Stimulated activated CD8-positive, alpha-beta memory T cell treated with anti-CD3 and anti-CD28 coated beads, Interleukin-7, amount 100 ng/mL, for 1 hour (primary cell): ENCODE data around the gene PDGFD.

Source experiments
- DNase-seq, 2 donors: peaks; one replicate each; pipeline ENCODE4 v3.0.0-alpha.2; 2020; ENCODE audit warnings: low read depth in 2 of 2

The PDGFD gene

DNA sequence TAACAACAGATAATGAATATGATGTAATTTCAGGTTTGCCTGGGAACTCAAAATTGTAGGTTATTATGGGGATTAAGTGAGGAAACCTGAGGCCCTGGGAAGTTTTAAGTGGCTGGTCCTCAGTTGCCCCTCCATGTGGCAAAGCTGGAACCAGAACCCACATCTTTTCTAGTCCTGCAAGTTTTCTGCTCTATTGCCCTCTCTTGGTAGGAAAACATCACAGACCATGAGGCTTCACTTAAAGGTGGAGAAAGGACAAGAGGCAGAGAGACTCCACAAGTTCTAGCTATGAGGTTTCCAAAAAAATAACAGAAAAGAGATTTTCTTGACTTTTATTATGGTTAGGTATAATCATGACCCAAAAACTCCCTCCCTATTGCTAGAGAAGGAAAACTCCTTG lies 243.0 kb downstream of the PDGFD start:
- DNase-seq: no peak

DNA sequence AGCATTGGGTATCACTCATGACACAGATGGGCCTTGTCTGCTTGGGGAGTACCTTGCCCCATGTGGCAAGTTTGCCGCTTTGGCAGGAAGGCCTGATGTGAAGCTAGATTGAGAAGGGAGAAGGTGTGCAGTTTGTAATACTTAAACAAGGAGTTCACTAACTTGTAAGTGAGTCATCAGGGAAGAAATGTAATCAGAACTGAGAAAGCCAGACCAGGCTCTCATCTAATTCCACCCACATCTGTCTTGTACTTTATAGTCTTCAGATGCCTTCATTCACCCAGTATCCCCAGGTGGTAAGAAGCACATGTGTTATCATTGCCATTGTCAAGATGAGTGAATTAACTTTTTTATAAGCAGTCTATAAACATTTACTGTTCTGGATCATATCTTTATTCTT lies 243.5 kb downstream of the PDGFD start:
- no peak for DNase-seq

DNA sequence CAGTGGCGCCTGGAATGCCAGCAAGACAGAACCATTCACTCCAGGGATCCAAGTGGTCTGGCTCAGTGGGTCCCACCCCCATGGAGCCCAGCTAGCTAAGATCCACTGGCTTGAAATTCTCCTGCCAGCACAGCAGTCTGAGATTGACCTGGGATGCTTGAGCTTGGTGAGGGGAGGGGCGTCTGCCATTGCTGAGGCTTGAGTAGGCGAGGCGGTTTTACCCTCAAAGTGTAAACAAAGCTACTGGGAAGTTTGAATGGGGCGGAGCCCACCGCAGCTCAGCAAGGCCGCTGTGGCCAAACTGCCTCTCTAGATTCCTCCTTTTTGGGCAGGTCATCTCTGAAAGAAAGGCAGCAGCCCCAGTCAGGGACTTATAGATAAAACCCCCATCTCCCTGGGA lies 253.2 kb downstream of the PDGFD start:
- no peak for DNase-seq

DNA sequence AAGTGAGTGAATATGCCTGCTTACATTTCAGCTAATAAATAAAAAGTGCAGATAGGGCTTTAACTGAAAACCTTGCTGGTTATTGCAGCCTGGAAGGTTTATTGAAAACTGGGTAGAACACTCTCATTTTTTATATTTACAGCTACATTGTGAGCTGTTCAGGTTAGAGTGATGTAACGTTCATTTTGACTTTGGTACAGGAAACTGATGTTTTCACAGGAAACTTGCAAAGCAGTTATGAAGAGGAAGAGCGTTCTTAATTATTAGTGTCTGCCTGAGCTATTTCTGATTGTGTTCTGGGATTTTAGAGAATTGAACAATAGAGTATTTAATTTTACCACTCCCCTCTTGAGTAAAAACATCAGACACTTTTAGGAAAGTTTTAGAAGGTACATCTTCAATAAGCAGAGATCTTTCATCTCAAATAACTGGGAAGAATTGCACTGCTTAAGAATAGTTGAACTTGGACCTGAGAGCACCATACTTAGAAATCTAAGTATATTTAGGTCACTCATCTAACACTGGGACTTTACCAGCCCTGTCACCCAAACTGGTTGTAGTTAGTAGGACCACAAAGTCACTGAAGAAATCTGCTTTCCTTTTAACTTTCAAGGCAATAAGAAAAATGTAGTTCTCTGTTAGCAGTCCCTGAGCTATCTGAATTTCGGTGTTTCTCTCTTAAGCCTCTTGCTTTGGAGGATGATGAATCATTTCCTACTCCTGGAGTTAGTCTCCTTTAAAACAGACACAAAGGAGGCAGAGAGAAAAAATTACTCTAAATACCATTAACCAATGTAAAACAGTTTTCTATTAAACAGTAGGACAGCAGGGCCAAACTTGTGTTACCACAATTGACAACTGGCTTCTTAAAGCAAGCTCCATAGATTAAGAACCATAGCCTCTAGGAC lies 256.1 kb downstream of the PDGFD start:
- no peak for DNase-seq

DNA sequence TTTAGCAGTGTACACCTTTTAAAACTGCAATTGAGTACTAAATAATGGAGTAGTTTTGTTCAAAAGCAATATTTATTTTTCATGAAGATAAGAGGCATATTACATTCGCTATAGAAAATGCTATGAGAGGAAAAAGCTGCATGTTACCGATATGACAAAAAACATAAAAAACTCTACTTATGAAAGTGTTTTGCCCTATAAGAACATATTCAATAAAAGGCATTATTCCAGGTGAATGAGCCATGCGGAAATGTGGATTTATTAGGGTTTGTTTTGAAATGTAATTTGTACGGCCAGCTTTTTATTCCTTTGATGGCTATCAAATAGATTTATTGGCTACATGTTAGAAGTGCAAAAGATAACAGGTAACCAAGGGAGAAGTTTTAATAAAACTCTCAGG lies 256.8 kb downstream of the PDGFD start:
- no peak for DNase-seq

DNA sequence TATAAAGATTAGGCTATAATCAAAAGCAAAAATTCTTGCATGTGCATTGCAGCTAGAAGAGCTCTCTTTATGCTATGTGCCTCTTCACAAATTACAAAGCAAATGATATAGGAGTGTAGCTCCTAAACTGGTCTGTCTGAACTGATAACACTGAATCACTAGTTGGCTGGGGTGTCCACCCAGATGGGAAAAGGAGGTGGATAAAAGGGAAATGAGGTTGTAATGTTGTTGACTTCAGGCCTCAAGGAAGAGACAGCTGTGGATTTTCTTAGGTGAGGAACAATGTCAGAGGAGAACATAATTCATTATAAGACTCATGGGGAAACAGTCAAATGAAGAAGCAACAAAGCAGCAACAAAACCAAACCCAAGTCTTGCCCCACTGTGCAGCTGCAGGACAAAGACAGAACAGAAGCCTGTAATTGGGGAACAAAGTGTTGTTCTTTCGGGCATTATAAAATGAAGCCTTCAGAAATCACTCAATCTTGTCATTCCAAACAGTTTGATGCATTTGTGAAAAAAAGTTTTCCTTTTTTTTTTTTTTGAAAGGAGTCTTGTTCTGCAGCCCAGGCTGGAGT lies 257.6 kb downstream of the PDGFD start:
- no peak for DNase-seq

DNA sequence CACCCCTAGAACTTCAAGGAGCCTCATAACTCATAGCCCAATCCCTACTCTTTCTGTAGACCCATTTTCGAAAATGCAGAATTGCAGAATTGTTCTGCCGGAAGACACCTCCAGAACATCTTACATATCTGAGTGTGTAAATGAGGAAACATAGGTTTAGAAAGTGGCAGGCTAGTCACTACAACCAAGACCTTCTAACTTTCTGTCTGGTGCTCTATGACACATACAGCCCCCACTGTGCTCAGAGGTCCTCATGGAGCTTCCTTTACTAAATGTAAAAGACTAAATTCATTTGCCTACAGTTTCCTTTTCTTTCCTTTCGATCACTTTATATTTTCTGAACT lies 259.7 kb downstream of the PDGFD start:
- DNase-seq: no peak

DNA sequence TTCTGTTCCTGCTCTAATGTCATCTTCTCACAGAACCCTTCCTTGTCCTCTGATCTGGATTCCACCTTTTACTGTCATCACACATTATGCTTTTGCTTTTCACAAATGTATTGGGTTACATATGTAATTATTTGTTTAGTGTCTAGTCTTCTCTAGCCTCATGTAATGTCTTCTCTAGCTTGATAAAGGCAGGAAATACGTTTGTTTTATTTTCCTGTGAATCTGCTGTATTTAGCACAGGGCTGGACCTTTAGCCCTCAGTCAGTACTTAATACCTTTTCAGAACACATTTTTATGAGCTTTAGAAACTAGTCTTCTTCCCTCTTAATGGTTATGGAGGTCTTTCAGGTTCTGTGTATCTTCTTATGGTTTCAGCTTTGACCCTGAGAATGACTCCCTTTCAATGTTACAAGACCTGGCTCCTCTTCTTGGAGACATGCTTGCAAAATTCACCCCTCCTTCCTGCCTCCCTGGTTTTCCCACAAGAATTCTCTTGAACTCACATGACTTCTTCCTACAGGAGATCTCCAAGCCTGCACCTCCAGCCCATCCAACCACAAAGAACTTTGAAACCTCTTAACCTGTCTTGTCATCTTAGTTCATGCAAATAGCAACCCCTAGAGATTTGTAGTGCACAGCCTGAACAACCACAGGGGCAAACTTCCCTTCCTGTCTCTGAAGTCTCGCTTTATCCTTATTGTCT lies 260.2 kb downstream of the PDGFD start:
- DNase-seq: no peak

DNA sequence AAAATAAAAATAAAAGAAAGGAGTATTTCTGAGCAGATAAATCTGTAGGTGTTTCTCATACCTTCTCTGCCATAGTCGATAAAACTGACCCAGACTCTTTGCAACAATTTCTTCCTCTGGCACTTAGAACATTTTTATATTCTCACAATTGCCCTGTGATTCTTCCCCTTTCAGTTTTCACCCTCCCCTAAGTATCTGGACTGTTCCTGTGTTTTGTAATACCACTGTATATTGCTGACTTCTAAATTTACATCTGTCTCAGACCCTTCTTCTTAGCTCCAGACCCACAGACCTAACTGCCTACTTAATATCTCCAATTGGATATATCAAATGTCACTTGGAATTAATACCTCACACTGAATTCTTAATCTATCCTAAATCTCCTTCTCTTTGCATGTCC lies 261.0 kb downstream of the PDGFD start:
- no peak for DNase-seq

DNA sequence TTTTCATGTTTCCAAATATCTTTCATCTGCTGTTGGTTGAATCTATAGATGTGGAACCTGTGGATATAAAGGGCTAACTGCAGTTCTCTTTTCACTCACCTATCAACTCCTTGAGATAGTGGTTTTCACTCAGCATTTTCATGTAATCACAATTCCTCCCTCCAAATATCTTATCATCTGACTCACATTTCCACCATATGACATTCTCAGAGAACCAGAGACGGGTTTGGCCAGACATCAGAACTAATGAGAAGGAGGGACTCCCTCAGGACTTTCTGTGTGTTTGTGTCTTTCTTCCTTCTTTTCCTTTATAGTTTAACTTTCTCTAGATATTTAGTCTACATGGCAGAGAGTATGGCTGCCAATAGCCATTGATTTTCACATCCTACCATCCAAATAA lies 262.3 kb downstream of the PDGFD start:
- no peak for DNase-seq

DNA sequence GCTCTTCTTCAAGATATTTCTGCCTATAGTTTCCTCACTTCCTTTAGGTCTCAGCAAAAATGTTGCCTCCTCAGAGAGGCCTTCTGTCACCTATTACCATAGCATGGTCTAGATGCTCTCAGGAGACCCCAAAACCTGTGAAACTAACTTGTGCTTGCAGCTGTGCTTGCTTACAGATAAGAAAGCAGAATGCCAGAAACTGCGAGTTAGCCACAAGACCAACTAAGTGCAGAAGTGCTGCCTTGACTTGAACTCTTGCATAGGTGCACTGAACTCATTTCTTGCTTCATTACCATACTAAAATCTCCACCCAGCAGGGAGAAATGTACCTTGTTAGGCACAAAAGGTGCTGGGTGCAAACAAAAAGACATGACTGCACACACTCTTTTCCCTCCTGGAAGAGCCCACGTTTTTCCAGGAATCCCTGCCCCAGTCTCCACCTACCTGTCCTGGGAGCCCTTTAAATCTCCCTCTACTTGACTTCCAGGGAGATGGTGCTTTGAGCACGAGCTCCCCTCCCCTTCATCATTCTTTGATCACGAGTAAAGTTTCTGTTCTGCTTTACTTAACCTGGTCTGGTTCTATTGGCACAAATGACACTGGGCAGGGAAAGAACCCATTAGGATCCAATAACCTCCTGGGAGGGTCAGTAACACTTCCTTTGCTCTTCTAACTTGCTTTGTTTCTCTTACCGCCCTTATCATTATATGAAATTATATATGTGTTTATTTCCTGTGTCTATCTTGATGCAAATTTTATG lies 265.2 kb downstream of the PDGFD start:
- no peak for DNase-seq

DNA sequence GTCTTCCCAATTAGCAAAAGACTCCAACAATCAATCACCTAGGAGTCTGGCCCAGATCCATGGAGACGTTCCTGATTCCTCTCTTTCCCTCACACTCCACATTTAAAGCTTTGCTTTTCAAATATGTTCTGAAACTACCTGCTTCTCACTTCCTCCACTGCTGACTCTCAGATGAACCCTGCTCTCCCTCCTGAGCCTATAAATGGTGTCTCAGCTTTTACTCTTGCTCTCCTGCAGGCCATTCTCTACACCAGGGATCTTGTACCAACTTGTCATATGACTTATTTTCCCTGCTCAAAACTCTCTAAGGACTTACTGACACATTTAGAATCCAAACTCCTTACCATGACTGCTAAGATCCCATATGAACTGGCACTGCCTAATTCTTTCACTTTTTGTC lies 265.9 kb downstream of the PDGFD start:
- DNase-seq: no peak

DNA sequence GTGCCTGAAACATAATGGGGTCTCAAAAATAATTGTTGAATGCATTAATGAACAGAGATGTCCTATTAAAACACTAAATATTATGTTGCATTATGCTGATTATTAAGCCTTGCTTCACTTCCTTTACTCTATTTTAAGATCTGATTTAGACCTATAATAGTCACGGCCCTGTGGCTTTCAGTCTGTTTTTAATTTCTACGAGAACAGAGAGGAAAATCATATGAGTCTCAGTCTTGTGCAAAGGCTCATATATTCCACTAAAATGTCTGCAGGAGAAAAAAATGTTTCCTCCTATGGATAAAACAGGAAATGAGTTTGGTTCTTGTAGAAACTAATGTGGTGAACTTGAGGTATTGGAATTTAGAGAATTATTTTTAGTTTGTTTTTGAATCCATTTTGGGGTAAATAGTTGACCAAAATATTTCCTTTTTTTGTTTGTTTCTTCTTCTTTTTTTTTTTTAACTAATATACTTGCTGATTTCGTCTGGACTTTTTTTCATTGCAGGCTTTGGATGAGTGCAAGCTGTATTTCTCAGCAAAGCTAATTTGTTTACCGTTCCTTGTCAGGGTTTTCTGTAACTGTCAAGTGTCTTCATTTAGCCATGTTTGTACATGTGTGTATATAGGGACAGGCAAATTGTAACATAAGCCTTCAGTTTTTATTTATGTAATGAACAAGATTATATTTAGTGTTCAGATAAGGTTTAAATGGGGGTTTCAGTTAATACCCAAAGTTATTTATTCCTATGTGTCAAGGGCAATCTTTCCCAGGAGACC lies 266.6 kb downstream of the PDGFD start:
- DNase-seq: no peak

DNA sequence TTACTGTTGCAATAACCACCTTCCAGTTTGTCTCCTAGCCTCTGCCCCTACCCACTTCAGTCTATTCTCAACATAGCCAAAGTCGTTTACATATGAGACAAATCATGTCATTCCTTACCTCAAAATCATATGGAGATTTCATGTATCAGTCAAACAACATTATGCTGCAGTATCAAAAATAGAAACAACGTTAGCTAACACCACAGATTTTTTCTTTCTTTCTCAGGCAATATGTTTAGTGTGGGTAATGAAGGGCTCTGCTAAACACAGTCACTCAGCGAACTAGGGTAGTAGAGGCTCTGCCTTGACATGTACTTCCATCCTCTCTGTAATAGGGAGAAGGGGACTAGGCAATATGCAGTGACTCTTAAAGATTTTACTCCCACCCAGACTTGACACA lies 268.8 kb downstream of the PDGFD start:
- no peak for DNase-seq

DNA sequence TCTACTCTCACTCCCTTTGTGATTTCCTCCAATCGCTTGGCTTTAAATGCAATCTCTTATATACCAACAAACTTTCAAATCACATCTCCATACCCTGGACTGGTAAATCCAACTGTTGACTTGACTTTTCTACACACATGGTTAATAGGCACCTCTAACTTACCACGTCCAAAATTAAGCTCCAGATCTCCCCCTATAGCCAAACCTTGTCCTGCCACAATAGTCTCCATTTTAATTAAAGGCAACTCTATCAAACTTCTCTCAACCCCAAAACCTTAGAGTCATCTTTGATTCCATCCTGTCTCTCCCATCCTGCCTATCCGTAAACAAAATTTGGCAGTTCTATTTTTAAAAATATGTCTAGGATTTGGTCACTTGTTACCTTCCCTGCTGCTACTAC lies 269.3 kb downstream of the PDGFD start:
- no peak for DNase-seq

DNA sequence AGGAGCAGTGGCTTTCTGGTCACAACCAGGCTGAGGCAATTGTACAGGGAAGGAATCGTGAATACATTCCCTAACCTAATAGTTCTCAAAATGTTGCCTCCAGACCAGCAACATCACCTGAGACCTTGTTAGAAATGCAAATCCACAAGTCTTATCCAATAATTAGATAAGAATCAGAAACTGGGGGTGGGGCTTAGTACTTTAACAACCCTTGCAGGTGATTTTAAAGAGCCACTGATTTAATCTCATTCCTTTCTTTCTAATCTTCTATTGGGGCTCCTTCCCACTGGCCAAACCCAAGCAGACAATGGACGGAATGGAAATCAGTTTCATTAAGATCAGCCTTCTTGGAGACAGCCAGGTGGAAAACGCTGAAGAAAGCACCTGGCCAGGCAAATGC lies 269.9 kb downstream of the PDGFD start:
- DNase-seq: no peak

DNA sequence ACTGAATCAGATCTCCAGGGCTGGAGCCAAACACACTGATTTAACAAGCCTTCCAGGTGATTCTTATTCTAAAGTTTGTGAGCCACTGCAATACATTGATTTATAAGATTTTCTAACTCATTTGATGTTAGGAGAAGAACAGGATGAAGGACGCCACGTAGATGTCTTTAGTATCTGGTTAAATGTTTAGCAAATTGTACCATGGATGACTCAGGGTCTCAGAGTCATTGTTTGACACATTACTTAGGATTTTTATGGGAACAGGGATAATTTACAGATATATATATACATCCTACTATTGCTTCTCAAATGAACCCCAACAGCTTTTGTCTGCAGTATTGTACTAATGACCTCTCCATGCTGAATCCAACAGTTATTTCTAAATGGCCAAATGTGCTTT lies 270.6 kb downstream of the PDGFD start:
- DNase-seq: no peak

DNA sequence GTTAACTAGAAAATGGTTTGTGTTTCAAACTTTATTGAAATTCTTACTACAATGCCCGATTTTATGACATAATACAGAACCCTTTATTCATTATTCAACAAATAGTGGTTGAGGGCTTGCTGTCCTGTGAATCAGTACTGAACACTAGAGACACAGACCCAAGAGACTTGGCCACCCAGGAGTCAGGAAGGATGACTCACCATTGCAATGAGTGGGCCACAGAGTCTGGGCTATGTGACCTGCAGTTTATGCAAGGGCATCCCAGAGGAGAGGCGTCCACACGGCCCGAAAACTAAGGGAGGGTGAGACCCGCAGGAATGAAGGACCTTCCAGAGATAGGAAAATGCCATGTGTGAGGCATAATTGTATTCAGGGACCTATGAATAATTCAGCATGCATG lies 271.3 kb downstream of the PDGFD start:
- DNase-seq: no peak

DNA sequence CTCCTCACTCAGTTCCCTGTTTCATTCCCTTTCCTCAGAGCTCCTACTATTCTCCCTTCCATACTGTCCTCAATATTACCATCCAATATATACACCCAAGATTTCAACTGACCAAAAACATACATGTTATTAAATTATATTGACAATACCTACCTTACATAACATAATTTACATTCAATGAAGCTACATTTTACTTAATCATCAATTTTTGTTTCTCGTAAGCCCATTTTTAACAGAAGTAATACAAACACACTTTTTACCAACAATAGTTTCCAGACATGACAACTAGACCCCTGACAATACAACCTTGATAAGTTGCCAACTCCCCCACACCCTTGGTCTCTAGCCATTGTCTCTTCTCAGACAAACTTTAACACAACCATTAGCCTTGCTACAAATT lies 273.3 kb downstream of the PDGFD start:
- DNase-seq: no peak

DNA sequence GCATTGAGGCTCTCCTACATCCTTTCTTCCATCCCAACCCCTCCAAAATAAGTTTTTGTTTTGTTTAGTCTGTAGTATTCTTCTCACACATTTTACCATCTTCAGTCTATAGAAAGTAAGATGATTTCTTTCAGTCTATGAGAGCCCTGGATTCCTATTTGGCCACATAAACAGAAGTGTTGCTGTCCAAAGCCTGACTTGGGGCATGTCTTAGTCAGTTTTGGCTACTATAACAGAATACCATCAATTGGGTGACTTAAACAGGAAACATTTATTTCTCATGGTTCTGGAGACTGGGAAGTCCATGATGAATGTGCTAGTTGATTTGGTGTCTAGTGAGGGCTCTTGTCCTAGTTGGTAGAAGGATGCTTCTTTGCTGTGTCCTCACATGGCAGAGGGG lies 274.3 kb downstream of the PDGFD start:
- DNase-seq: no peak

DNA sequence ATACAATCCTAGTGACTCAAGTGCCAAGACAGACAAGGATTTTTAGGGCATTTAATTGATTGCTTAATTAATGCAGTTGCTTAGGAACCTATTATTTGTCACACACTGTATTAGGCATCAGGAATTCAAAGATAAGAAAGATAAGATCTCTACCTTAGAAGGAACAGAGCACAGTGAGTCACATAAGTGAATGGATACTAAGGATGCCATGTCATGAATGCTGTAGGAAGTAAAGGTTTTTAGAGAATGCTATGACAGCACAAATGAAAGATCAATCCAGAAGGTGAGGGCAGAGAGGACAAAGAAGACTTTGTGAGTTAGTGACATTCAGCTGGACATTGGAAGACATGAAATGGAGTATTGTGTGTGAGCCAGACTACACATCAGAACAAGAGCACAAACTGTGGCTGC lies 275.4 kb downstream of the PDGFD start:
- no peak for DNase-seq
